Calu3 (cell line): ENCODE results near the gene TMEM273. TPM values are rescaled to one million over a fixed set of nuclear protein-coding genes. Genes with fewer than 3 reads are reported as not detected.

Experiments used
- BruUV-seq: library from RNA; stranded (reverse); fragments of 400-500 nt; replicated peaks from 2 replicates; lab custom pipeline; 2021; lab: Mats Ljungman, UMichigan
- CTCF ChIA-PET: fragments of 300-600 bp; sonication (Branson Sonifier 250); formaldehyde crosslinking; loops from one replicate; lab custom pipeline; 2022; ENCODE audit warnings: antibody characterized with exemption; lab: Charles Lee
- DNase-seq: peaks from one replicate; pipeline ENCODE4 v3.0.0; 2022
- H3K27ac Mint-ChIP-seq: one replicate; pipeline ENCODE4 v1.8.0; 2022; ENCODE audit warnings: mixed read lengths; ENCODE audit not compliant: unreplicated experiment
- H3K27me3 Mint-ChIP-seq: one replicate; pipeline ENCODE4 v1.8.0; 2022; ENCODE audit warnings: mixed read lengths; ENCODE audit not compliant: unreplicated experiment
- H3K36me3 Mint-ChIP-seq: one replicate; pipeline ENCODE4 v1.8.0; 2022; ENCODE audit warnings: mild to moderate bottlenecking, moderate library complexity, mixed read lengths; ENCODE audit not compliant: insufficient read depth, unreplicated experiment
- H3K4me1 Mint-ChIP-seq: one replicate; pipeline ENCODE4 v1.8.0; 2022; ENCODE audit warnings: mild to moderate bottlenecking, low read depth, mixed read lengths; ENCODE audit not compliant: unreplicated experiment
- H3K4me3 Mint-ChIP-seq: one replicate; pipeline ENCODE4 v1.8.0; 2022; ENCODE audit warnings: mild to moderate bottlenecking, low read depth, moderate library complexity, mixed read lengths; ENCODE audit not compliant: unreplicated experiment
- H3K9me3 Mint-ChIP-seq: one replicate; pipeline ENCODE4 v1.8.0; 2022; ENCODE audit warnings: low read depth, mixed read lengths; ENCODE audit not compliant: unreplicated experiment
- intact Hi-C: fragments of 100-400 bp; cut with micrococcal nuclease; formaldehyde crosslinking; loops from one replicate; pipeline ENCODE4 v1.10.0; 2022; ENCODE audit not compliant: unreplicated experiment
- total RNA-seq: library from RNA; stranded (reverse); gene quantifications from 2 replicates; pipeline ENCODE4 v1.2.3, GENCODE V29; 2022
- TF ChIP-seq, protein P1 (sequence below): fragments of 200-600 bp; IDR thresholded peaks from one replicate; pipeline ENCODE4 v1.8.0; 2022; ENCODE audit warnings: antibody characterized with exemption; ENCODE audit not compliant: unreplicated experiment

Gene TMEM273
- total RNA-seq, 1 experiment from 2014 or later, result not detected

DNA sequence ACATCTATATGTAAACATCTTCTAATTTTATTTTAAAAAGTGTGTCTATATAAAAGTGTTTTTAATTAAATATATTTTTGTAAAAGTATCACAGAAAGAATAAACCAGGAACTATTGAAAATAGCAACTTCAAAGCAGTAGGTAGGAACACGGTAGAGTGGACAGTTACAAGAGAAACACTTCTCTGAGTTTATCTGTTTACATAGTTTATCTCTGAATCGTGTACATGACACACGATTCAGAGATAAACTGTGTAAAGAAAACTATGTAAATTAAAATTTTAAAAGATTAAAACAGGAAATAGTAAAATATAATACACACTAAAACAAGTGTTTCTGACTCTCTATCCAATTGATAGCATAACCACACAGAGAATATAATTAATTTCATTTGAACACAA is 29.3 kb downstream of the TMEM273 start:
- no peaks in the 10 kb centered on the region for H3K4me1 Mint-ChIP-seq
- H3K27ac Mint-ChIP-seq, result no peak overlapping the region
- TF ChIP-seq, protein P1, sequence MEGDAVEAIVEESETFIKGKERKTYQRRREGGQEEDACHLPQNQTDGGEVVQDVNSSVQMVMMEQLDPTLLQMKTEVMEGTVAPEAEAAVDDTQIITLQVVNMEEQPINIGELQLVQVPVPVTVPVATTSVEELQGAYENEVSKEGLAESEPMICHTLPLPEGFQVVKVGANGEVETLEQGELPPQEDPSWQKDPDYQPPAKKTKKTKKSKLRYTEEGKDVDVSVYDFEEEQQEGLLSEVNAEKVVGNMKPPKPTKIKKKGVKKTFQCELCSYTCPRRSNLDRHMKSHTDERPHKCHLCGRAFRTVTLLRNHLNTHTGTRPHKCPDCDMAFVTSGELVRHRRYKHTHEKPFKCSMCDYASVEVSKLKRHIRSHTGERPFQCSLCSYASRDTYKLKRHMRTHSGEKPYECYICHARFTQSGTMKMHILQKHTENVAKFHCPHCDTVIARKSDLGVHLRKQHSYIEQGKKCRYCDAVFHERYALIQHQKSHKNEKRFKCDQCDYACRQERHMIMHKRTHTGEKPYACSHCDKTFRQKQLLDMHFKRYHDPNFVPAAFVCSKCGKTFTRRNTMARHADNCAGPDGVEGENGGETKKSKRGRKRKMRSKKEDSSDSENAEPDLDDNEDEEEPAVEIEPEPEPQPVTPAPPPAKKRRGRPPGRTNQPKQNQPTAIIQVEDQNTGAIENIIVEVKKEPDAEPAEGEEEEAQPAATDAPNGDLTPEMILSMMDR, result no peak
- H3K27me3 Mint-ChIP-seq, result peaks cover 88% of the 10 kb centered on the region
- BruUV-seq, result no TSS peak
- DNase-seq, result no peak
- CTCF ChIA-PET, result no interaction called here
- H3K36me3 Mint-ChIP-seq, result no peaks in the 10 kb centered on the region
- H3K9me3 Mint-ChIP-seq, result no peaks in the 10 kb centered on the region
- intact Hi-C loops, result no loop called here
- no peak overlapping the region for H3K4me3 Mint-ChIP-seq

DNA sequence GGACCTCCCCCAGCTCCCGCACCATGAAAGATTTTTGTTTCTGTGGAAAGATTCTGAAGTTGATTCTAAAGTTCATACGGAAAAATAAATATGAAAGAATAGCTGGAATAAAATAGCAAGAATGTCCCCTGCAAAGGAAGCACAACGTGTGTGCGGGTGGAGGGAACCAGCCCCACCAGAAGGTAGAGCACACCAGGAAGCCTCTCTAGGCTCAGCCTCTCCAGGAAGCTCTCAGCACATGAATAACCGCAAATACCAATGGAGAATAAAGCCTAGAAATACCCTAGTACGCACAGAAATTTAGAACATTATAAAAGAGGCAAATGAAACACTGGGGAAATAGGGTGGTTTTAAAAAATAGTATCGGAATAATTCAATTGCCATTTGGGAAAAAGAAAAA is 29.8 kb downstream of the TMEM273 start:
- DNase-seq, result no peak
- Mint-ChIP-seq H3K36me3 (no peaks in the 10 kb centered on the region), H3K9me3 (no peaks in the 10 kb centered on the region), H3K4me3 (no peak overlapping the region), H3K27ac (no peak overlapping the region), H3K27me3 (peaks cover 88% of the 10 kb centered on the region), H3K4me1 (no peaks in the 10 kb centered on the region)
- CTCF ChIA-PET, result no interaction called here
- TF ChIP-seq, protein P1, result no peak
- intact Hi-C loops, result no loop called here
- no TSS peak for BruUV-seq

- Mint-ChIP-seq H3K27me3 (peaks cover 88% of the 10 kb centered on the region), H3K9me3 (no peaks in the 10 kb centered on the region), H3K27ac (no peak overlapping the region), H3K4me1 (no peaks in the 10 kb centered on the region), H3K36me3 (no peaks in the 10 kb centered on the region), H3K4me3 (no peak overlapping the region)
- TF ChIP-seq, protein P1, result no peak
- BruUV-seq, result no TSS peak
- CTCF ChIA-PET, result no interaction called here
- no peak for DNase-seq
- intact Hi-C loops, result no loop called here
These were observed 31.0 kb downstream of the TMEM273 start for GRCh38 chr10:49157229-49157628.

- BruUV-seq, result no TSS peak
- H3K4me3 Mint-ChIP-seq, result no peak overlapping the region
- no peaks in the 10 kb centered on the region for H3K9me3 Mint-ChIP-seq
- no peaks in the 10 kb centered on the region for H3K36me3 Mint-ChIP-seq
- TF ChIP-seq, protein P1, result no peak
- no peak overlapping the region for H3K27ac Mint-ChIP-seq
- intact Hi-C loops, result no loop called here
- H3K4me1 Mint-ChIP-seq, result no peaks in the 10 kb centered on the region
- CTCF ChIA-PET, result no interaction called here
- peaks cover 92% of the 10 kb centered on the region for H3K27me3 Mint-ChIP-seq
- DNase-seq, result no peak
These were observed 33.5 kb downstream of the TMEM273 start for GRCh38 chr10:49154641-49155040.
